HG03457 (cell line): ENCODE data around the gene C16orf92.

Experiments used
- ATAC-seq: cut with Tn5 transposase; IDR thresholded peaks from one replicate; pipeline ENCODE4 v1.9.1; 2021; ENCODE audit warnings: moderate number of reproducible peaks; ENCODE audit not compliant: unreplicated experiment

C16orf92 gene

DNA sequence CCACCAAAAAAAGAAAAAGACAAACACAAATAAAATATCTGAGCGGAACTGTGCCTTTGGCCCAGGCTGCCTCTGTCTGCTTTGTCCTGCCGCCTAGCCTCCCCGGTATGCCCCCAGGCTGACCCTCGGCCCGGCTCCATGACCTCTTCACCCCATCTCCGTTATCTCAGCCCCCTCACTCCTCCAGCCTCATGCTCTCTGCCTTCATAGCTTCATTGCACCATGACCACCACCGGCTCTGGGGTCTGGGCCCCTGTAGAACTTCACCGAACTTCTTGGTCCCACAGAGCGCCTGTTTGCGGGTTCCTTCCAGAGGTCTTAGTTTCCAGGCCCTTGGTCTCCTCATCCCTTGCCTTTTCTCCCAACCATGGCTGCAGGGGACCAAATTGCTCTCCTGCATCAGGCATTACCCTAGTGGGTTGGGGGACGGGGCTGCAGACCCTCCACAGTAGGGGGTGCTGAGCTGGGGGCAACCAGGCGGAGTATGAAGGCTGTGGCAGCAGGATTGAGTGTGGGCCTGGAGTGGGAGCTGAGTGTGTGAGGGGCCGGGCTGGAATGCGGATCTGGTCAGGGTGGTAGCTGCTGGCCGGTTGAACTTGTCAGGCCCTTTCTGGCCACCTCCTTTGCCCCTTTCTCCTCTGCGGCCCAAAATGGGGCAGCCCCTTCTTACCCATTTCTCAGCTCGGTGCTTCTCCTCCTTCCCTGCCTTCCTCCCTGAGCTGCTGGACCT lies 34.5 kb upstream of the C16orf92 start:
- no peak for ATAC-seq

DNA sequence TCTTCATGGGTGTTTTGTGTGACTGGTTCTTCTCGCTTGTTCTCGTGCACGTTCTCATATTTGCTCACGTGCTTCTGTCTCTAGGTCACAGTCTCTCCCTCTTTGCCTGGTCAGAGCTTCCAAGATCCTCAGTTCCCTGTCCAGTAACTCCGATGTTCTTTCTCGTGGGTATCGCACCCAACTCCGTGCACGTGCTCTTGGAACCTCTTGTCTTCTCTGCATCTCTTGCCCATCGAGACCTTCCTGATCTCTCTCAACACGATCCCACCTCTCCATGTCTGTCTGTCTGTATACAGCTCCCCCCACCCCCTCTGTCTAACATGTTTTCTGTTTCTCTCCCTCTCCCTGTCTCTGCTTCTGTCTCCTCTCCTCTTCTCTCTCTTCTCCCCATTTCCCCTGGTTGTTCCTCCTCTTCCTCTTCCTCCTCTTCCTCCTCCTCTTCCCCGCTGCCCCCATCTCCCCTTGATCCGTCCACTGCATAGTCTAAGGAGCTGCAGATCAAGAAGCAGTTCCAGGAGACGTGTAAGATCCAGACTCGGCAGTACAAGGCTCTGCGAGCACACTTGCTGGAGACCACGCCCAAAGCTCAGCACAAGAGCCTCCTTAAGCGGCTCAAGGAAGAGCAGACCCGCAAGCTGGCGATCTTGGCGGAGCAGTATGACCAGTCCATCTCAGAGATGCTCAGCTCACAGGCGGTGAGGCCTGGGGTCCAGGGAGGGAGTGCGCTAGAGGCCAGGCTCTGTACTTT lies 33.7 kb upstream of the C16orf92 start:
- no peak for ATAC-seq

- no peak for ATAC-seq
These were observed 33.0 kb upstream of the C16orf92 start for GRCh38 chr16:29990034-29990433.

DNA sequence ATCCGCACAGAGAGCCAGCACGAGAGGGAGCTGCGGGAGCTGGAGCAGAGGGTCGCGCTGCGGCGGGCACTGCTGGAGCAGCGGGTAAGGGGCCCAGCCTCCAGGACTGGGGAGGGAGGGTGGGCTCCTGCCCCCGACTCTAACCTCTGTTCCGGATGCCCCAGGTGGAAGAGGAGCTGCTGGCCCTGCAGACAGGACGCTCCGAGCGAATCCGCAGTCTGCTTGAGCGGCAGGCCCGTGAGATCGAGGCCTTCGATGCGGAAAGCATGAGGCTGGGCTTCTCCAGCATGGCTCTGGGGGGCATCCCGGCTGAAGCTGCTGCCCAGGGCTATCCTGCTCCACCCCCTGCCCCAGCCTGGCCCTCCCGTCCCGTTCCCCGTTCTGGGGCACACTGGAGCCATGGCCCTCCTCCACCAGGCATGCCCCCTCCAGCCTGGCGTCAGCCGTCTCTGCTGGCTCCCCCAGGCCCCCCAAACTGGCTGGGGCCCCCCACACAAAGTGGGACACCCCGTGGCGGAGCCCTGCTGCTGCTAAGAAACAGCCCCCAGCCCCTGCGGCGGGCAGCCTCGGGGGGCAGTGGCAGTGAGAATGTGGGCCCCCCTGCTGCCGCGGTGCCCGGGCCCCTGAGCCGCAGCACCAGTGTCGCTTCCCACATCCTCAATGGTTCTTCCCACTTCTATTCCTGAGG lies 32.0 kb upstream of the C16orf92 start:
- no peak for ATAC-seq

GRCh38 chr16:29991571-29991904 lies 31.5 kb upstream of the C16orf92 start:
- no peak for ATAC-seq

DNA sequence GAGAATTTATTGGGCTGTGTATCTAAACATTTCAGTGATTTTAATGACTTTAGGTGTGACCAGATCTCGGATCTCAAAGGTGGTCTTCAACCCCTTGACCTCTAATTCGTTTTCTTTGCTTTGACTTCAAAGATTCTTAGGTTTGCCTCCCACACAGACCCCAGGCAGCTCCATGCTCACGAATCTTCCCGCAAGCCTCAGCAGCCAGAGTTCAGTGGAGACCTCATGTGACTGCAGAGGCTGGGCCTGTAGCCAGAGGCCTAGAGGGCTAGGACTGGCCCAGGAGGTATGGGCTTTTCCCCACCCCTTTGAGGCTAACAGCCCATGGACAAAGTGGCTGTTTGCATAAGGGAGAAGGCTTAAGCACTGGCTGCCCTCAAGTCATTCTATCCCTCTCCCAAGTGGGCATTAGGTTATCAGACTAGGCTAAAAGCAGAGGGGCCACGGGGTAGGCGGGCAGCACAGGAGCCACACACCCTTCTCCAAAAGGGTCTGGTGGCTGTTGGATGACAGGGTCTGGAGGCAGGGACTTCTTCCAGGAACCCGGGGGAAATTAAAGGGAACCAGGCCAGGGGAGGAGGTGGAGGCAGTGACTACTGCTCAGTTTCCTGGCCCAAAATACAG lies 30.5 kb upstream of the C16orf92 start:
- no peak for ATAC-seq

GRCh38 chr16:29993191-29993902 lies 29.7 kb upstream of the C16orf92 start:
- no peak for ATAC-seq

DNA sequence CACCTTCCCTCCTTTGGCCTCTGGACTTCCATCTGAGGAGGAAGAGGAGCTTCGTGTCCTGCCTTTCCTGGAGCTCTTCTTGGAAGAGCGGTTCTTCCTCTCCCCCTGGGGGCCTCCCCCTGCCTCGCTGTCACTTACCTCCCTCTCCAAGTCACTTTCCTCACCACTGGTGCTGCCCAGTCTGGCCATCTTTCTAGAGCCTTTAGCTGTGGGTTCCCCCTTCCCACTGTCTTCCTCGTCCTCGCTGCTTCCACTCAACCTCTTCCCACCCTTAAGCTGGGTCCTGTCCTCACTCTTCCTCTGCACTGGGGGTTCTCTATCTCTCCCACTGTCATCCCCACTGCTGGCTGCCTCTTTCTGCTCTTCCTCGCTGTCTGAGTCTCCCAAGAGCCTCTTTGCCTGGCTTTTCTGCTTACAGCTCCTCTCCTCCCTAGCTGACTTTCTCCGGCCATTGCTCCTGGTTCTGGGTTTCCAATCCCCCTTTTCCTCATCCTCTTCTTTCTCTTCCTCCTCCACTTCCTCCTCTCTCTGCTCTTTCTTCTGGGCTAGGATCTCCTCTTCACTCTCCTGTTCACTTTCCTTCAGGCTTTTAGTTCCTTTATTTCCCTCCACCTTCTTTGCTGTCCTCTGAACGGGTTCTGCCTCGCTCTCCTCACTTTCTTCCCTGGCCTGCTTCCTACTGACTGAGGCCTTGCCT lies 28.9 kb upstream of the C16orf92 start:
- no peak for ATAC-seq

DNA sequence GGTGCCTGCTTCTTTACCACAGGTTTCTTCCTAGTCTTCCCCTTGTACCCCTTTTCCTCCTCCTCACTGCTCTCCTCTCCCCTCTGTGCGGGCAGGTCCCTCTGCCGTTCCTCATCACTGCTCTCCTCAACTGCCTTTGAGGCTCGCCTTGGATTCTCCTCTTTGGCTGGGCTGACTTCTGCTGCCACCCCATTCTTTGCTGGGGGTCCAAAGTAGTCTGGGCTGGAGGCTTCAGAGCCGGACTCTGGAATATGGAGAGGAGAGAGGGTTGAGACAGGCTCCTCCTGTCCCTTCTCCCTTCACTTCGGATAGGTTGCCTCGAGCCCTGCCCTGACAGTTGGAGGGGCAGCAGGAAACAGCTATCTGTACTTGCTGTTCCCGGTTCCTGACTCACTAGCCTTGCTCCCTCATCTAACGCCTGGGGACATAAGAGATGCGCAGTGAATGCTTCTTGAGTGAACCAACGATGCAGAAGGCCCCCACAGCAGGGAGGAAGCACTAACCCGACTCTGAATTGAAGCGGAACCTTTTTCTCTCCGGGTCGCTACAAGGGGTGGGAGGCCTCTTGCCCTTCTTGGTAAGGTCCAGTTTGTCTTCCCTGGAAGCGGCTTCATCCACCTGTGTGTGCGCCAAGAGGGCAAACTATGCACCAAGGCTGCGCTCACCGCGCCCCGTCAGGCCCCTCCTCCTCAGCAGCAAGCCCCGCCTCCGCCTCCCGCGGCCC lies 28.2 kb upstream of the C16orf92 start:
- no peak for ATAC-seq

- ATAC-seq, result peak; percentile 37
These were observed 27.6 kb upstream of the C16orf92 start, which contains the start of gene HIRIP3 for GRCh38 chr16:29995324-29995910. TSS of gene HIRIP3 (minus strand) at chr16:29995617. CDS start at chr16:29995605, 12 bp downstream.

- ATAC-seq, result peak; percentile 72
These were observed 26.9 kb upstream of the C16orf92 start, which contains the start of gene INO80E for GRCh38 chr16:29995911-29996765. TSS of gene INO80E (plus strand) at chr16:29996241. CDS start at chr16:29996311, 70 bp downstream.

GRCh38 chr16:29996766-29997250 lies 26.2 kb upstream of the C16orf92 start:
- no peak for ATAC-seq

- no peak for ATAC-seq
These were observed 23.4 kb upstream of the C16orf92 start for GRCh38 chr16:29999605-30000004.

- no peak for ATAC-seq
These were observed 22.0 kb upstream of the C16orf92 start for GRCh38 chr16:30000735-30001631.

- no peak for ATAC-seq
These were observed 20.2 kb upstream of the C16orf92 start for GRCh38 chr16:30002614-30003346.
